Erythroblast (primary cell): Measurements from ENCODE around the gene MPV17L2.
"Not testable (repeated sequence)": the region's sequence is repeated elsewhere in the genome, so short reads cannot be mapped to it uniquely, and the experiment has no call there.

ENCODE experiments used
- GATA1 ChIP-seq: IDR thresholded peaks from 2 replicates; pipeline ENCODE4 v1.6.1; 2011; ENCODE audit warnings: low read depth, mild to moderate bottlenecking, control low read depth, low read length, moderate library complexity
- POLR2A ChIP-seq: IDR thresholded peaks from 2 replicates; pipeline ENCODE4 v1.6.1; 2011; ENCODE audit warnings: mild to moderate bottlenecking, low read length

DNA sequence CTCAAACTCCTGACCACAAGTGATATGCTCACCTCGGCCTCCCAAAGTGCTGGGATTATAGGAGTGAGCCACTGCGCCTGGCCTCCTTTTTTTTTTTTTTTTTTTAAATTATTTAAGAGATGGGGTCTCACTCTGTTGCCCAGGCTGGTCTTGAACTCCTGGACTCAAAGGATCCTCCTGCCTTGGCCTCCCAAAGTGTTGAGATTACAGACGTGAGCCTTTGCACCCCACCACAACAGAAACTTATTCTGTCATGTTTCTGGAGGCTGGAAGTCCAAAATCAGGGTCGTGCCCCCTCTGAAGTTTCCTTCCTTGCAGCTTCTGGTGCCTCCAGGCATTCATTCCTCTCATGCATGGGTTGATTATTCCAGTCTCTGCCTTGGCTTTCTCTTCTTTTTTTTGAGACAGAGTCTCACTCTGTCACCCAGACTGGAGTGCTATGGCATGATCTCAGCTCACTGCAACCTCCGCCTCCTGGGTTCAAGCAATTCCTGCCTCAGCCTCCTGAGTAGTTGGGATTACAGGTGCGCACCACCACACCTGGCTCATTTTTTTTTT lies 33.9 kb upstream of the MPV17L2 start:
- TF ChIP-seq POLR2A, GATA1: not testable (repeated sequence)
